ENCODE data around the gene KRT82.

KRT82 gene

DNA sequence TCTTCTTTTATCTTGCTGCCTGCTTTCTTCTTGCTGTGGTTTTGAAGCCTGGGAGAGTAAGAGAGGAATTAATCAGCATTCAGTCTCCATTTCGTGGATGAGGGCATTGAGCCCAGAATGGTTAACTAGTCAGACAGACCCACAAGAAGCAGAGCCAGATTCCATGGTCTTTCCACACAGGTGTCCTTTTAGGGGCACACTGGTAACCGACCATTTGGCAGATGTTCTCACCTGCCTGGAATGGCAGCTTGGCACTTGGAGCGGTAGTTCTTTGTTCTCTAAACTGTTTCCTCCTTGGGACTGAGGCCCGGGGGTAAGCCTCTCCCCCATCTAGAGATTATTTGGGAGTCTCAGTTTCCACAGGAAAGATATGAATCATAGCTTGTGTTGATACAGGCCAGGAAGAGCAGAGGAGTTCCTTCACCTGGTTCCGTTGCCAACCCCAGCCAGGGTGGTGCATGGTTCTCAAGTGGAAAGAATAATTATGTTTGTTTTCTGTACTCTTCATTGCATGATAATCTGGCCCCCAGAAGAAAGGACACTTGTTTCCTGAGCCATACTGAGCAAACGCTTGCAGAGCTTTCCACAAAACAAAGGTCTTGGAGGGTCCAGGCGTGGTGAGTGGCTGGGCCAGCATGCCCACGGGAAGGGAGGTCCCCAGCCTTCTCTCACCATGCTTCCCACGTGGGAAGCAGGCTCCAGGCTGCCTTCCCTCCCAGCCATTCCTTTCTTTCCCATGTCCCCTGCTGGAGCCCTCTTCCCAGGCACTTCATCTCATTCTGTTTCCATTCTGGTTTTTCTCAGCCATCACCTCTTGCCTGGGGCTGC, 30.1 kb upstream of the KRT82 start:
- no peak for DNase-seq (ENCODE audit: low read depth in 2 of 2)

GRCh38 chr12:52435659-52435999, 29.5 kb upstream of the KRT82 start:
- no peak for DNase-seq (ENCODE audit: low read depth in 2 of 2)

DNA sequence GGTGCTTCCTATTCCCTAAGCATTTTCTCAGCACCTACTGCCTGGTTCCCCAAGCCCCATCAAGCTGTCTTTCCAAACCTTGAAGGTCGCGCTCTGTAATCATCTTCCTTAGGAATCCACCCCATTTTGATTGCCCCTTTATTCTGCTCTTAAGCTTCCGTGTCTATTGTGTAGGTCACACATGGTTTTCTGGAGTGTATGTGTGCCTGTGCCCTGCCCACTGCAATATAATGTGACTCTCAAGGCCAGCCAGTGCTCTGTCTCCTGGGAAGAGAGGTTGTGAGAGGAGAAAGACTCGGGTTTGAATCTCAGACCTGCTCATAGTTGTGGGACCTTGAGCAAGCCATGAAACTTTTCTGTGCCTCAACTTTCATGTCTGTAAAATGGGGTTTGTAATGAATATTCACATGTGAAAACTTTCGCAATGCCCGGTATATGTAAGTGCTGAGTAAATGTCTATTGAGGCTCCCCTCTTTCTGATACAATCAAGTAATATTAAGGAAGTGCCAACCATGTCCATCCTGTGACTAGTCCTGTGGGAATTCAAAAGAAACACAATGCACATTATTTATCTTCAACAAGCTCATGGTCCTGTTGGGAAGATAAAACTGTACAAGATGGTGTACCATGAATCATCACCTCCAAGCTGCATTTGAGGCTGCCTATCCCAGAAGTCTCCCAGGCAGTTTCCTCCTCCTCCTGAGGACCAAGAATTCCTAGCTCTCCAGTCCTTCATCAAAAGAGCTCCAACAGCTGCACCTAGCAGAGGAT, 28.8 kb upstream of the KRT82 start:
- no peak for DNase-seq (ENCODE audit: low read depth in 2 of 2)

DNA sequence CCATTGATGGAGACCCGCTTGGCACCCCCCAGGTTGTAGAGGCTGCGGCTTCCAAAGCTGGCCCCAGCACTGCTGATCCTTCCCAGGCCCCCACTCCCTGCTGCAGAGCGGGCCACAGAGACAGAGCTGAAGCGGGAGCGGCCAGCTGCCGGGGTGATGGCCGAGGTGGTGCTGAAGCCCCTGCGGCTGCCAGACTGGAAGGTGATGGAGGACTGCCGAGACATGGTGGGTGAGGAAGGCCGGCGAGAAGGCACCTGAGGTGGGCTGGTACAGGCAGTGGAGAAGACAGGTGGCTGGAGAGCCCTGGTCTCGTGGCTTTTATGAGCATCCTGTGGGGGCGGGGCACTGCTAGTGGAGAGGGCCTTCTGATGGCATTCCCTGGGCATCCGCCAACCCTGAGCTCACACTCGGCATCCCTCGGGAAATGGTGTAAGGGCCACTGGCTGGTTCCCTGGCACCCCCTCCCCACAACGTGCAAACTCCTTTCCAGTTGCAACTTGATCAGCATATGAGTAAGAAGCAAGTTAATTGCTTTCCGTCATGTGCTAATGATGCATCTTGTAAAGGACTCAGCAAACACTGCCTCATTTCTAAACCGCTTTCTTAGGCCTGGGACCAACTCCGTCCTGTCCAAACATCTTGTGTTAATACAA, 28.1 kb upstream of the KRT82 start, which contains the start of gene KRT75:
TSS of gene KRT75 (minus strand) at position 291 of the 653 bp plus-strand sequence. CDS start at position 224, 67 bp downstream.
- no peak for DNase-seq (ENCODE audit: low read depth in 2 of 2)

GRCh38 chr12:52433501-52434080, 27.5 kb upstream of the KRT82 start:
- no peak for DNase-seq (ENCODE audit: low read depth in 2 of 2)

- no peak for DNase-seq (ENCODE audit: low read depth in 2 of 2)
Measured at GRCh38 chr12:52432559-52433207, 26.5 kb upstream of the KRT82 start.

DNA sequence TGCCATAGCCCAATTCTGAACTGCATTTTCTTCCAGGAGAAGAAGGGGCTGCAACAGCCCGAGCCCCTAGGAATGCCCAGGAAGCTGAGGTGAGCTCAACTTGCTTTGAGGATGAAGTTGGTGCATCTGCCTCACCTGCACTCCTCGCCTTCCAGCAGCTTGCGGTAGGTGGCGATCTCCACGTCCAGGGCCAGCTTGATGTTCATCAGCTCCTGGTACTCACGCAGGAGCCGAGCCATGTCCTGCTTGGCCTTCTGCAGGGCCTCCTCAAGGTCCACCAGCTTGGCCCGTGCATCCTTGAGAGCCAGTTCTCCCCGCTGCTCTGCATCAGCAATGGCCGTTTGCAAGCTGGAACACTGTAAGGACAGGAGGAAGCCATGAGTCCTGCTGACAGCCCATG, 22.0 kb upstream of the KRT82 start:
- DNase-seq (ENCODE audit: low read depth in 2 of 2), result no peak

DNA sequence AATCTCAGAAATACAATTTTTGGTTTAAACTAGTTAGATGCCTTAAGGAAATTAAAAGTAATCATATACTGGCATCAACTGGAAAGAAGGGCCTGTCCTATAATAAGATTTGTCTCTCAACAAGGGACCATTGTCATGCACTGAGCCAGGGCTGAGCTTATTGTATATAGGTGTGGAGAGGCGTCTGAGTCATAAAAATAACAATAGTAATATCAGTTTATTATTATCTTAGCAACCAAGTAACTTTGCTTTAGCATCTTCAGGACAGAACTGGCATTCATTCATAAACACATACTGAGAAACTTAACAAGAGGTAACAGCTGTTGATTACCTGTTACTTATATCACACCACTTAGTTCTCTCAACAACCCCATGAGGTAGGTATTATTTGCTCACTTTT, 20.9 kb upstream of the KRT82 start:
- no peak for DNase-seq (ENCODE audit: low read depth in 2 of 2)

GRCh38 chr12:52426034-52426433, 19.9 kb upstream of the KRT82 start:
- DNase-seq (ENCODE audit: low read depth in 2 of 2), result no peak

GRCh38 chr12:52425466-52425865, 19.3 kb upstream of the KRT82 start:
- DNase-seq (ENCODE audit: low read depth in 2 of 2), result no peak

DNA sequence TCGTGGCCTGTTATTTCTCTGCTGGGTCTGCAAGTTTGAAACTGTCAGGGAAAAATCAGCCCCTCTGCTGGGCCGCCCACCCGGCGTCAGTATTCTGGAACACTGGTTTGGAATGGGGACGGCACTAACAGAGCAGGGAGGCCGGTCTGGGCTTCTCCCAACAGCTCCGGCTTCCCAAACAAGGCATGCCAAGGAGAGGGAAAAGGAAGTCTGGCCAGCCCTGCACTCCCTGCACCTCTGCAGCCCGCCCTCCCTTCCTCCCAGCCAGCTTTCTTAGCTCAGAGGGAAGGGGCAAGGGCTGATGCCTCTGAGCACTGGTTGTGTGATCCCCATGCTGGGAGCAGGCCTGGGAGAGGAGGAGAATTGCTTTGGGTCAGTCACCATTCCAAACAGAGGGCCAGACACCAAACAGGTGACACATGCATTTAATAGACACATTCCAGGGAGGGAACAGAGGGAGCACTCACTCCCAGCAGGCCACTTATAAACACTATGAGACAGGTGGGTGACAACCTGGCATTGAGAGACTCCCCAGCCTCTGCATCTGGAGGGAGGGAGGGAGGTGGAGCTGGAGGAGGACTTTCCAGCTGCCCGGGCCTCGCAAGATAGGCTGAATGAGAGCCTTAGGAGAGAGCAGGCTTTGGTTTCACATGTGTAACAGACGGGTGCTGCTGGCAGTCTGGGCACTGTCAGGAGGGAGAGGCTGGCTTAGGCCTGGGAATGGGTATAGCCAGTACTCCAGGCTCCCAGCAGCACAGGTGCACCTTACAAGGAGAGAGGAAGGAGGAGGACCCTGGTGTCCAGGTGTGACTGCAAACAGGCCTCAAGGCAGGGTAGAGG, 17.7 kb upstream of the KRT82 start:
- no peak for DNase-seq (ENCODE audit: low read depth in 2 of 2)

DNA sequence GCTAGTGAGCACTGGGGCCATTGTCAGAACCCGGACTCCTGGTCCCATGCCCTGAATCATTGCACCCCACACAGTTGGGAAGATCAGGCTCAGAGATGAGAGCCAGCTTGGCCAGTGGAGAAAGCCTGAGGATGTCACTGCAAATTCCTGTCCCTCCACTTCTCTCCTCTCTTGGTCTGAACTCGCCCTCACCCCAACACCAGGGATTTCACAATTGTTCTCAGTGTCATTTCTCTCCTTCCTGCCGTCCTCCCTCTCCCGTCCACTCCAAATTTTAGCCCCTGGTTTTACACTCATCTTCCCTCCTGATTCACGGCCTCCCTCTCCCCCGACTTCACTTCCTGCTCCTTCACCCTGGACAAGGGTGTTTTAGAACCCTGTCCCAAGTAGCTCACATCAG, 16.9 kb upstream of the KRT82 start:
- no peak for DNase-seq (ENCODE audit: low read depth in 2 of 2)

DNA sequence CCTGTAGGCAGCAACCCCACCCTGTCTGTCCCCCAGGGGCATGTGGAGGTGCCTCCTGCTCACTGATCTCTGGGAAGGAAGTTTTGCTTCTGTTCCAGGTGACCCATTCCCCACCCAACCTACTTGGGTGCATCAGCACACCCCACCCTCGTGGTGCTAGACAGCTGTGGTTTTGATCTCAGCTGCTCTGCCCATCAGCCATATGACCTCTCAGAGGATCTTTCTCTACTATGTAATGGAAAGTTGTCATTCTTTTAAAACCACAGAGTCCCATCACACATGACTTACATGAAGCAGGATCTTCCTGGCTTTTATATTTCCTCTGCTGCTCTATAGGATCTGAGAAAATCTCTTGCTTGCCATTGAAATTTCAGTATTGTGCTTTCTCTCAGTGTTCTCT, 13.5 kb upstream of the KRT82 start:
- DNase-seq (ENCODE audit: low read depth in 2 of 2), result no peak

- no peak for DNase-seq (ENCODE audit: low read depth in 2 of 2)
Measured at GRCh38 chr12:52418576-52419110, 12.5 kb upstream of the KRT82 start.

- no peak for DNase-seq (ENCODE audit: low read depth in 2 of 2)
Measured at GRCh38 chr12:52417740-52418139, 11.6 kb upstream of the KRT82 start.

- no peak for DNase-seq (ENCODE audit: low read depth in 2 of 2)
Measured at GRCh38 chr12:52416795-52417194, 10.7 kb upstream of the KRT82 start.

GRCh38 chr12:52415870-52416750, 10.0 kb upstream of the KRT82 start:
- DNase-seq (ENCODE audit: low read depth in 2 of 2), result no peak

DNA sequence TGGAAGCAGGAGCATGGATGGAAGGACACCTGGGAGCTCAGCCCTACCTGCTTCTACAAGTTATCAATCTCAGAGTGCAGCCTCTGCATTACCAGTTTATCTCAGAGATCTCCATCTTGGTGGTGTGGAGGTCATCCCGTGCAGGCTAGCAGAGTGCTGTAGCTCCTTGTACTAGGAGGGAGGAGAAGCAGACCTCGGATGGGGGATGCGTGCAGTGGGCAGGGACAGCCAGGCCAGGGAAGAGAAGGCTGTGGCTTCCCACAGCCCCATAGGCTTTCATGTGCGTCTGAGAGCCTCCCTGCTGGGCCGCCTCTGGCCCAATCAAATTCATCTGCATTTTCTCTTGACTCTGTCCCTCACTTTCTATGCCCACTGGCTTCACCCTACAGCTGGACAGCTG, 8.8 kb upstream of the KRT82 start:
- no peak for DNase-seq (ENCODE audit: low read depth in 2 of 2)

GRCh38 chr12:52413782-52414345, 7.7 kb upstream of the KRT82 start:
- no peak for DNase-seq (ENCODE audit: low read depth in 2 of 2)

Data from stimulated activated CD8-positive, alpha-beta memory T cell treated with anti-CD3 and anti-CD28 coated beads, Interleukin-2, amount 100 ng/mL, for 1 hour (primary cell).